HG02798 (cell line): ENCODE measurements around the gene PAQR9.

Source experiments
- ATAC-seq: cut with Tn5 transposase; IDR thresholded peaks from one replicate; pipeline ENCODE4 v1.9.1; 2021; ENCODE audit warnings: mild to moderate bottlenecking; ENCODE audit not compliant: unreplicated experiment, poor library complexity

PAQR9 gene

GRCh38 chr3:142952272-142953193 lies 10.9 kb downstream of the PAQR9 start:
- ATAC-seq, result no peak

GRCh38 chr3:142951794-142952193 lies 11.7 kb downstream of the PAQR9 start:
- no peak for ATAC-seq

GRCh38 chr3:142950972-142951371 lies 12.5 kb downstream of the PAQR9 start:
- ATAC-seq, result no peak

- no peak for ATAC-seq
Observed at GRCh38 chr3:142947799-142948575, 15.5 kb downstream of the PAQR9 start.

DNA sequence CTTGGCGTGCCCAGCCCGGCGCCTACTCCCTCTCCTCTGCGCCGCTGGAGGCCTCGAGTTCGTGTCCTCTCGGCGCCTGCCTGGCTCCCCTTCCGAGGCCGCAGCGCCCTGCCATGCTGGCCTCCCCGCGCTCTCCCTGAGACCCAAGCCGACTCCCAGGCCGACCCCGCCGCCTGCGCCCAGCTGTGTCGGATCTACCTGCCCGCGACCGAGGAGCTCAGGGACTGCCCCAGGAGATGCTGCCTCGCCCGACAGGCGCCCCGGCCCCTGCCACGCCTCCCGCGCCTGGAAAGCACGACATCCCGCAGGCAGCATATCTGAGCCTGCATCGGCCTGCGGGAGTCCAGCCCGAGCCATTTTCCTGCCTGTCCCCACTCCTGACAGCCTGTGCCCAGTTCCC lies 16.1 kb downstream of the PAQR9 start:
- ATAC-seq, result no peak

GRCh38 chr3:142946861-142947260 lies 16.6 kb downstream of the PAQR9 start:
- no peak for ATAC-seq

DNA sequence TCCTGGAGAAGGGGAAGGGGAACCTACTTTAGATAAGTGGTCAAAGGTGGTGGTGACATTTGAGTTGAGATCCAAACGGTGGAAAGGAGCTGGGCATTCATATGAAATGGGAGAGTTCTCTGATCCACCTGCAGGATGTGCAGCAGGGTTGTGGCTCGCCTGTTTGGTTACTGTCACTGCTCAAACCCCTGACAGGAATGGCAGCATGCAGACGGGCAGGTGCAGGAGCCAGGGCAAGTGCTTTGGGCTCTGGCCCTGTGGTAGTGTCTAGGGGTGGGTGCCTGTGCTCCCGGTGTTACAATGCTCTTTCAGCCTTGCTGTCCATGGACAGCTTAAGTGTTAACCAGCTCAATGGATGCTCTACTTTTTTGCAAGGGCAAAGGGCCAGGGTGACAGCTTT lies 18.5 kb downstream of the PAQR9 start:
- ATAC-seq, result no peak

DNA sequence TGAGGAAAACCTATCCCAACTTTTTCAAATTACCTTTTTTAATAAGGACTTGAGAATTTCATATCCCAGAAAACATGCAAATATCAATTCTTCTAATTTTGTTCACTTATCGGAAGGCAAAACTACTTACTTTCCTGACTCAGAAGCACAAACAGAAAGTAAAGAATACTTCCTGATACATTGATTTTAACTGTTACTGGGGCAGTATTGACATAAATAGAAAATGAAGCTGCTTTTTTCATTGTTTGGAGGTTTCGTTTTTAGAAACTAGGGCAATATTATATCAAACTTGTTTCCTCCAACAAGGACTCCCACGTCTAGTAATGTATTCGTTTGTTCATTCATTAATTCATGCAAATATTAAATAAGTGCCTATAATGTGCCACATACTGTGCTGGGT lies 19.1 kb downstream of the PAQR9 start:
- peak; percentile 50 for ATAC-seq

GRCh38 chr3:142943870-142944269 lies 19.6 kb downstream of the PAQR9 start:
- no peak for ATAC-seq

DNA sequence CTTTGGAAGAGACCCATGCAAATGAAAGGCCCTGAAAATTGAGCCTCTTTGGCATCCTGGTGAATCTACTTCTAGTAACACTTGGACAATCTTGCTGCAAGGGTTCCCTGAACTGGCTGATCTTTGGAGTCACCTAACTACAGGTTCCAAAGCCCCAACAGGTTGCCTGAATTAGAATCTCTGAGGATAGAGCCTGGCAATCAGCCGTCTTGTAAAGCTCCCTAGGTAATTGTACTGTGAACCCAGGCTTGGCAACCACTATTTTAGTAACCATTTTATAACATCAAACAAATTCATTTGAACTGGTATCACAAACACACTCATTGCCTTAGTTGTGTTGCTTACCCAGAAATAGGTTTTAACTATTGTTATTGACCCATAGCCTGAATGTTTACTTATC lies 20.1 kb downstream of the PAQR9 start:
- ATAC-seq, result no peak

DNA sequence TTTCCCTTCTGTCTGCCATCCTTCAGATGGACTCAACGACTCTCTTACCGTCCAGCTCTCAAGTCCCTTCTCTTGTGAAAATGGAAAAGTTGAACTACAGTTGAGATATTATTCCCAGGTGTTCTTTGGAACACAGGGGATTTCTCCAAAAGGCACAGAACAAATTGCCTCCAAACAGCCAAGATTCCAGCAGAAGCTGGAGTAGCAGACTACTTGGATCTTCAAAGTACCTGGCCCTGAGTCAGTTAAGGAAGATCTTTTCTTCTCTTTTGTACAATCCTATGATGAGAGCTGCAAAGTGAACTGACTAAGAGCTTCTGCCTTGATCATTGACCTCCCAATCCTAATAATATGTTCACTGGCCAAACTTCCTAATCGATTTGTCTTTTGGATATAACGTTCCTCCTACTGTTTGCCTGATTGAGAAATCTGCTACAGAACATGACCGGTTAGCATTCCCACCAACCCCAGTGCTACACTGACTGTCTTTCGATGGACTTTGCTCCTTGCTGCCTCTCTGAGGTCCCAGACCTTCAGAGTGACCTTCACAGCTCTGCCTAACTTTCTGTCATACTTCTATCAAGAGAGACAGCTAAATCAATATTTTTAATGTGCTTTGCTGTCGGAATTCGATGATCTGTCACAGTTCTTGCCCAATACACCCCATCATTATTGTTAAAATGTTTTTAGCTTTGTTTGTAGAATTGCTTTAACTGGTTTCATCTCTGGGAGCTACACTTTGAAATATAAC lies 21.9 kb downstream of the PAQR9 start:
- ATAC-seq, result no peak

GRCh38 chr3:142940472-142940871 lies 23.0 kb downstream of the PAQR9 start:
- ATAC-seq, result peak; percentile 68

DNA sequence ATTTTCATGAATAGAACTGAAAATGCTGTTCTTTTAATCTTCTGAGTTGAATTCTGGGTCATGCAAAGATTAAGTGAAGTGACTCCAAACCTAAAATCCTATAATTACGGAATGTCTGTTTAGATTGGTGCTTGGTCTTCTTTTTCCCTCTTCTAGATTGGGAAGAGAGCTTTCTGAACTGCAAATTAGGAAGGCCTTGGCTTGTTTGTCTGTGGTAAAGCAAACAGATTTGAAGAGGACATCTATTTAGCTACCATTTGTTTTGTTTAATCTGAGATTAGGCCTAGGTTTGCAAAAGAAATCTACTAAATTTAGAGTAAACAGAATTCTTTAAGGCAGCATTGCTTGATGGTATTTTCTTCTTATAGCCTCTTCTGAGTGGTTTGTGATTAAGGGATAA lies 23.5 kb downstream of the PAQR9 start:
- no peak for ATAC-seq

GRCh38 chr3:142935963-142936362 lies 27.5 kb downstream of the PAQR9 start:
- no peak for ATAC-seq

GRCh38 chr3:142934887-142935269 lies 28.6 kb downstream of the PAQR9 start:
- ATAC-seq, result no peak

DNA sequence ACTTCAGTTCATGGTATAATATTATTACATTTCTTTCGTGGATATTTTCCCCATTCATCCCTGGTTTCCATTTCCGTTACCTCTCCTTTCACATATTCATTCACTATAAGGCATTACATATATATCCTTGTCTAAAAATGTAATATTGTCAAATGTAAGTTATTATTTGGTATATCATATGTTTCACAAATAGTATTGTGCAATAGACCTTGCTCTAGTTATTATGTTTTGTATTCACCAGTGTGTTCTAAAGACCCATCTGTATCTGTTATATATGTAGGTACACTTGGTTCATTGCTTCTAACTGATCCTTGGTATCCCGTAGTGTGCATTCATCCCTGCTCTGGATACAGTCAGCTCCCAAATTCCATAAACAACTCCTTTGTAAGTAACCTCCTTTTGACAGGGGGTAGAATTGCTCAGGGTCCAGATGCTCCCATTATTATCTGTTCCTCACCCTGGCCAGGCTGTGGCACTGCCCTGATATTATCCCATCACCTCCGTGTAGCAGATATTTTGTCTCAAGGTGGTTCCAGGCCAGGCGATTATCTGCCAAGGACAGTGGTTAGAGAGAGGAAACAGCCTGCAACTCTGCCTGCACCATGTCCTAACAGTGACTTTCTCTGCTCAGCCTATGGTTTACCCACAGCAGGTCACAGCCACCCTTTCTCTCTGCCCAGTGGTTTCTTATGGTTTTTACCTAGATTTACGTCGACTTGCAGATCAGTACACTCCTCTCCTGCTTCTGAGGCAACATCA lies 29.2 kb downstream of the PAQR9 start:
- ATAC-seq, result no peak

DNA sequence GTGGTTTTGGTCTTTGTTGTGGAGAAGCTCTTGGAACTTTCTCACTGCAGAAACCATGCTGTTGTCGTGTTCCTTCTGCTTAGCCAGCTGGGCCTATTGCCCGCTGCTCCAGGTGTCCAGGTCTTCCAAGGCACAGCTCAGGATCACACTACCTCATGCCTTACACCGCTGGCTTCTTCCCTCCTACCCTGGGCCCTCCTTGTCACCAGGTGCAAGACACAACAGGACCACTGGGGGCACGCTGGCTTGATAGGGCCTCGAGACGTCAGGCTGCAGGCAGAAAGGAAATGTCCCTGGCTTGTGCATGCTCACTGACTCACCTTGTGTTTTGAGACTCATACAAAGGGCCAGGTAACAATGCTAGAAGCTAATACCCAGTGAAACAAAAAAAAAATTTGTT lies 32.3 kb downstream of the PAQR9 start:
- peak; percentile 84 for ATAC-seq

DNA sequence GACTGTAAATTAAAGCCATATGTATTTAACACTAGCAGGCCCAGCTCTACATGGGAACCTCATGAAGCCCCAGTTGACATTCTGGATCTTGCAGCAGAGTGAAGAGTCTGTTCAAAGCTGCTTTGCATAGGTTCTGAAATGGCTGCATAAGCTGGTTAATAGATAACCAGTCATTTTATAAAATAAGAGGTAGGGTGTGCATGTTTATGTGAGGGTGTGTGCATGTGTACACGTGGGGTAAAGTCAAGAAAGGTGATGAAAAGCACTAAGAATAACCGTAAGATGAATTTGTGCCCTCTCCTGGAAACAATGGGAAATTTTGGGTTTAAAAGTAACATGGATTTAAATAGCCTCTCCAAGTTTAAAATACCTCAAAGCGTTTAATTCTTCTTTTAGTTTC lies 33.0 kb downstream of the PAQR9 start:
- ATAC-seq, result no peak

GRCh38 chr3:142929890-142930289 lies 33.6 kb downstream of the PAQR9 start:
- ATAC-seq, result no peak

DNA sequence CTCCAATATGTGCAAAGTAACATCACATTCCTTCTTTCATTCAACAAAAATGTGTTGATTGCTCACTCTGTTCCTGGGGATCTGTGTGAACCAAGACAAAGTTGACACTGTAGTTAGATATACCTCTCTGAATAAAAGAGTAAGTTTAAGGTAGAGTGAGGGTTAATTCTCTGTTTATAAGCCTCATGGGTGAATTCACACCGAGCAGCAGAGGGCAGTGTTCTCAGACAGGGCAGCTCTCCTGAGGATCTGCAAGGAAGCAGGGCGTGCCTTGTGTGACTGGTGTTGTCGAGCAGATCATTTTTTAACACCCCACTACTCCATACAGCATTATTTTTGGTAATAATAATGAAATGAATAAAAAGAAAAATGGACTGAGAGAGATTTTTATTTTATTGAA lies 34.4 kb downstream of the PAQR9 start:
- peak; percentile 60 for ATAC-seq
